AG09319 (cell line): ENCODE results near the gene HAUS1.

Experiments used
- DNase-seq: peaks from one replicate; pipeline ENCODE4 v3.0.0-alpha.2; 2010; ENCODE audit warnings: low read depth; ENCODE audit errors: extremely low read depth
- CTCF ChIP-seq: IDR thresholded peaks from 2 replicates; pipeline ENCODE4 v1.5.1; 2011; ENCODE audit warnings: low read depth, mild to moderate bottlenecking, inconsistent platforms, low read length, moderate library complexity

Gene HAUS1

GRCh38 chr18:46062781-46063180 lies 41.4 kb upstream of the HAUS1 start:
- no peak for DNase-seq
- no peak for TF ChIP-seq CTCF

- no peak for TF ChIP-seq CTCF
- no peak for DNase-seq
Measured at GRCh38 chr18:46067438-46068007, 36.7 kb upstream of the HAUS1 start.

DNA sequence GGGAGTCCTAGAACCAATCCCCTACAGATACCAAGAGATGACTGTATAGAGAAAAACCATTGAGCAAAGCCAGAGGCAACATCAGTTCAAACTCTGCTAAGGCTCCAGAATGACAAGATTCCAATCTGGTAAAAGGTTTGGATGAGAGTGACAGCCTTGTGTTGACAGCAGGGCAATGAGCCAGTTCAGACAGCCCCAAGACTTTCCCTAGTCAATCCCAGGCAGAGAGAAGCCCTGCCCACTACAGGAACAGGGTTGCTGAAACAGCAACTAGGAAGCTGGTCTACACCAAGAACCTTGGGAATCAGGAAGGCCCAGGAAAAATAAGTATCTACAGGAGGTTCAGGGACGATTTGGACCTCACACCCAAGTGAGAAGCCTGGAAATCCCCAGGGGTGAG lies 35.4 kb upstream of the HAUS1 start:
- DNase-seq, result no peak
- TF ChIP-seq CTCF, result no peak

- no peak for TF ChIP-seq CTCF
- no peak for DNase-seq
Measured at GRCh38 chr18:46069524-46069923, 34.7 kb upstream of the HAUS1 start.

DNA sequence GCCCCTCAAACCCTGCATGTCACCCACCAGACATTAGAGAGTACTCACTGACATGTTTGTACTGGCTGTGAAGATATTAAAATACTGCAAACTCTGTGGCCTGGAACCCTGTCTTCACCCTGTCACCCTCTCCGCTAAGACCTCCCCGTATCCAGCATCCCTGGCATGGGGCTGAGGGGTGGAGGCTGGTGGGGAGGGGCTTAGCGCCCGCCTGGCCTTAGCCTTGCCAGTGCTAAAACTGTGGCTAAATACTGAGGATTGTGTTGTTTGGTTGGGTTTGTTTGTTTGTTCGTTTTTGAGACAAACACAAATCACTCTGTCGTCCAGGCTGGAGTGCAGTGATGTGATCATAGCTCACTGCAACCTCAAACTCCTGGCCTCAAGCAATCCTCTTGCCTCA lies 34.0 kb upstream of the HAUS1 start:
- TF ChIP-seq CTCF, result no peak
- DNase-seq, result no peak

DNA sequence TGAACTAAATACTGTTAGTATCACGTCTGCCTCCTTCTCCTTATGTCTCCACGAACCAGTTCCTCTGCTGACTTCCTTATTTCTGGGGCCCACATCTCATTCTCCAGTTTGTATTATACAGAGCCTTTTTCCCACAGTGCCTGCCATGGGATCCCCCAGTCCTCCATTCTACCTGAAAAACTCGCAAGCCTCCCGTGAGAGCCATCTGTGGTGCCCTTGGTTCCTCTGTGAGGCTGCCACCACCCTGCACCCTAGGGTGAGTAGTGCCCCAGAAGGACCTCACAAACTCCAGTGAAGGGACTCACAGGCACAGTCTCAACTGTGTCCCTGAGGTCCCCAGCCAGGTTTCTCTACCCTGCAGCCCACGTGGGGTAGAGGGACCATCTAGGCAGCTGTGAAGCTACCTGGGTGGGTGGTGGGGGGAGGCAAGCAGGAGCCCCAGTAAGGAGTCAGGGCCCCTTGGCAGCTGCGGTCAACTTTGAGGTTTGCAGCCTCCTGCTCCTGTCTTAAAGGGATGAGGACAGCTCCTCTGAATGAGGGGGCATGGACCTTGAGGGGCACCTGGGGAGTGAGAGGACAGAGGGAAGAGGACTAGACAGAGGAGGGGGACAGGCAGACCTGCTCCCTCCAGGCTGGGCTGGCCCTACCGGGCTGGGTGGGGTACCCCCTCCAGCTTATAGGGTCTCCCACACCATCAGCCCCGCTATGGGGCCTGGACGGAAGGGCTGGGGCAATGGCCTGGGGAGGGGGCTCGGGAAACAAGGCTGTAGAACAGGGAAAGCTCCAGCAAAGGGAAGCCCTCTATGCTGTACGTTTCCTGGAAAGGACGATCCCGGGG lies 33.2 kb upstream of the HAUS1 start:
- TF ChIP-seq CTCF, result no peak
- no peak for DNase-seq

DNA sequence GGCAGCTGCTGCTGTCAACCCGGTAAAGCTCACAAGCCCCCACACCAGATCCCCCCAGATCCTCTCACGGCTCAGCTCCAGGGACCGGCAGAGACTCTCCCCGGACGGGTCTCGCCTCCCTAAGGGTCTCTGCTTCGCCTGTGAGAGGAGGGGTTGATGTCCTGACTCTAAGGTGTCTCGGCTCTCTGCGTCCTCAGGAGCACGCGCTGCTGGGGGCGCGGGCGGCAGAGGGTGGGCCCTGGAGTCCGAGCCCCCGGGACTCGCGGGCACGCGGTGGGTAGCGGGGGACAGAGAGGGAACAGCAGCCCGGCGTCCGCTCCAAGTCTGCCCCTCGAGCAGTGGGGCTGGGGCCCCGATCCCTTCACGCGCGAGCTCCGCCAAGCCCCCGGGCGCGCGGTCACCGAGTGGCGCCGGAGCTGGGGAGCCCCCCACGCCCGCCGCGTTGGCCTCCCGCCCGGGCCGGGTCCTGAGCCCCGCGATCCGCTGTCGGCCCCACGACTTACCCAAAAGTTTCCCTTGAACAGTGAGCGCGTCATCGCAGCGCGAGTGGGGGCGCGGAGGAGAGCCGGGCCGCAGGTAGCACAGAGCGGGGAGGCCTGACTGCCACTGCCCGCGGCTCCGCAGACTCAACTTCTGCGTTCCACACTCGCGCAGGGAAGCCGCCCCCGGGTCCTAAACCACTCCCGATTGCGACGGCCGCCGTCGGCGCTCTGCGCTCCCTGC lies 32.4 kb upstream of the HAUS1 start, which contains the start of gene PSTPIP2:
TSS of gene PSTPIP2 (minus strand) at position 608 of the 723 bp plus-strand sequence. CDS start at position 536, 72 bp downstream.
- no peak for TF ChIP-seq CTCF
- DNase-seq, result peak; percentile 11
